WERI-Rb-1 (cell line): ENCODE measurements around the gene STRADA.
A peak's percentile ranks its signal among the peaks of the same experiment; 100 is the strongest.

Source experiments
- DNase-seq: peaks from one replicate; pipeline ENCODE4 v3.0.0-alpha.2; 2020
- H3K27ac ChIP-seq: fragments of 250-450 bp; sonication (Bioruptor Pico); 2 replicates; pipeline ENCODE4 v1.5.1; 2020; ENCODE audit warnings: mild to moderate bottlenecking, moderate library complexity
- H3K27me3 ChIP-seq: fragments of 250-450 bp; sonication (Bioruptor Pico); 2 replicates; pipeline ENCODE4 v1.5.1; 2021; ENCODE audit warnings: mild to moderate bottlenecking, low read depth, moderate library complexity; ENCODE audit not compliant: insufficient read depth, severe bottlenecking
- H3K36me3 ChIP-seq: fragments of 250-450 bp; sonication (Bioruptor Pico); 2 replicates; pipeline ENCODE4 v1.5.1; 2020; ENCODE audit warnings: mild to moderate bottlenecking, moderate library complexity
- H3K4me3 ChIP-seq: 2 replicates; pipeline ENCODE4 v1.5.1; 2011; ENCODE audit warnings: low read depth, mild to moderate bottlenecking, control low read depth, low read length
- H3K9me3 ChIP-seq: fragments of 250-450 bp; sonication (Bioruptor Pico); 2 replicates; pipeline ENCODE4 v1.5.1; 2021; ENCODE audit warnings: mild to moderate bottlenecking, moderate library complexity; ENCODE audit not compliant: severe bottlenecking
- CTCF ChIP-seq: IDR thresholded peaks from 2 replicates; pipeline ENCODE4 v1.5.1; 2011; ENCODE audit warnings: low read depth, mild to moderate bottlenecking, control low read depth, inconsistent platforms, low read length

STRADA gene

GRCh38 chr17:63741408-63742173, at the start of gene STRADA:
Gene STRADA (minus strand): TSS chr17:63741799. CDS start chr17:63728369, 13,430 bp downstream.
- no peak for TF ChIP-seq CTCF
- Histone ChIP-seq H3K36me3 (peaks cover 14% of the 10 kb centered on the region), H3K9me3 (no peaks in the 10 kb centered on the region), H3K4me3 (peak within 1 kb of the TSS; percentile 96), H3K27me3 (no peaks in the 10 kb centered on the region), H3K27ac (peak within 1 kb of the TSS; percentile 91)
- peak; percentile 100 for DNase-seq

GRCh38 chr17:63790057-63790456, 48.5 kb upstream of the STRADA start:
- Histone ChIP-seq H3K27me3 (no peaks in the 10 kb centered on the region), H3K4me3 (no peak overlapping the region), H3K27ac (no peak overlapping the region), H3K36me3 (peaks cover 96% of the 10 kb centered on the region), H3K9me3 (no peaks in the 10 kb centered on the region)
- DNase-seq, result no peak
- no peak for TF ChIP-seq CTCF

- DNase-seq, result no peak
- H3K27me3 ChIP-seq, result no peaks in the 10 kb centered on the region
- H3K27ac ChIP-seq, result no peak overlapping the region
- H3K4me3 ChIP-seq, result no peak overlapping the region
- peaks cover 97% of the 10 kb centered on the region for H3K36me3 ChIP-seq
- no peak for TF ChIP-seq CTCF
- H3K9me3 ChIP-seq, result no peaks in the 10 kb centered on the region
These were observed 45.5 kb upstream of the STRADA start for GRCh38 chr17:63786971-63787711.

- no peak overlapping the region for H3K27ac ChIP-seq
- peaks cover 95% of the 10 kb centered on the region for H3K36me3 ChIP-seq
These were observed 44.5 kb upstream of the STRADA start for GRCh38 chr17:63786117-63786516.

GRCh38 chr17:63785556-63785955, 44.0 kb upstream of the STRADA start:
- Histone ChIP-seq H3K27ac (no peak overlapping the region), H3K4me3 (no peak overlapping the region), H3K36me3 (peaks cover 95% of the 10 kb centered on the region), H3K27me3 (no peaks in the 10 kb centered on the region), H3K9me3 (no peaks in the 10 kb centered on the region)
- TF ChIP-seq CTCF, result no peak
- no peak for DNase-seq

More at GRCh38 chr17:63786117-63786516, 44.5 kb upstream of the STRADA start:
- H3K27me3 ChIP-seq, result no peaks in the 10 kb centered on the region
- TF ChIP-seq CTCF, result no peak
- no peaks in the 10 kb centered on the region for H3K9me3 ChIP-seq
- H3K4me3 ChIP-seq, result no peak overlapping the region
- DNase-seq, result no peak
